Stimulated activated CD8-positive, alpha-beta memory T cell treated with anti-CD3 and anti-CD28 coated beads, Interleukin-4, amount 100 ng/mL, for 24 hours (primary cell): Measurements from ENCODE around the gene NPAS3.

ENCODE experiments used
- DNase-seq: peaks from one replicate; pipeline ENCODE4 v3.0.0-alpha.2; 2020; ENCODE audit warnings: low read depth

The NPAS3 gene

GRCh38 chr14:33716921-33717320 is 778.2 kb downstream of the NPAS3 start:
- DNase-seq, result no peak

GRCh38 chr14:33717866-33718265 is 779.2 kb downstream of the NPAS3 start:
- DNase-seq, result no peak

GRCh38 chr14:33720284-33720787 is 781.7 kb downstream of the NPAS3 start:
- DNase-seq, result no peak

GRCh38 chr14:33726685-33727084 is 788.0 kb downstream of the NPAS3 start:
- no peak for DNase-seq

- DNase-seq, result no peak
Observed at GRCh38 chr14:33727606-33728005, 788.9 kb downstream of the NPAS3 start.

GRCh38 chr14:33728010-33728498 is 789.4 kb downstream of the NPAS3 start:
- DNase-seq, result no peak

- DNase-seq, result no peak
Observed at GRCh38 chr14:33730156-33730555, 791.5 kb downstream of the NPAS3 start.

- no peak for DNase-seq
Observed at GRCh38 chr14:33732175-33732574, 793.5 kb downstream of the NPAS3 start.

- no peak for DNase-seq
Observed at GRCh38 chr14:33733310-33733709, 794.6 kb downstream of the NPAS3 start.

- no peak for DNase-seq
Observed at GRCh38 chr14:33733721-33734120, 795.0 kb downstream of the NPAS3 start.

- DNase-seq, result no peak
Observed at GRCh38 chr14:33734387-33734786, 795.7 kb downstream of the NPAS3 start.

GRCh38 chr14:33736299-33736825 is 797.7 kb downstream of the NPAS3 start:
- DNase-seq, result no peak

GRCh38 chr14:33736979-33737378 is 798.3 kb downstream of the NPAS3 start:
- DNase-seq, result no peak

GRCh38 chr14:33737446-33737845 is 798.8 kb downstream of the NPAS3 start:
- DNase-seq, result no peak

- no peak for DNase-seq
Observed at GRCh38 chr14:33738029-33738428, 799.4 kb downstream of the NPAS3 start.

- no peak for DNase-seq
Observed at GRCh38 chr14:33738491-33738890, 799.8 kb downstream of the NPAS3 start.

- DNase-seq, result no peak
Observed at GRCh38 chr14:33740531-33740930, 801.9 kb downstream of the NPAS3 start.

- DNase-seq, result no peak
Observed at GRCh38 chr14:33742166-33742565, 803.5 kb downstream of the NPAS3 start.

- DNase-seq, result no peak
Observed at GRCh38 chr14:33745163-33745562, 806.5 kb downstream of the NPAS3 start.

- no peak for DNase-seq
Observed at GRCh38 chr14:33747749-33748148, 809.1 kb downstream of the NPAS3 start.

- no peak for DNase-seq
Observed at GRCh38 chr14:33754261-33754660, 815.6 kb downstream of the NPAS3 start.

GRCh38 chr14:33755358-33755757 is 816.7 kb downstream of the NPAS3 start:
- no peak for DNase-seq

GRCh38 chr14:33756833-33757232 is 818.2 kb downstream of the NPAS3 start:
- DNase-seq, result no peak

GRCh38 chr14:33758547-33758946 is 819.9 kb downstream of the NPAS3 start:
- no peak for DNase-seq
